A204.1 (cell line): Measurements from ENCODE around the gene PRIMA1.

Source experiments
- FAIRE-seq: peaks from 2 replicates; lab custom pipeline; 2012; peaks lifted over from hg19 to GRCh38; lab: Jason Lieb, UNC

Gene PRIMA1

GRCh38 chr14:93753647-93754046 lies 34.6 kb downstream of the PRIMA1 start:
- no peak for FAIRE-seq

GRCh38 chr14:93752980-93753561 lies 35.2 kb downstream of the PRIMA1 start:
- no peak for FAIRE-seq

- FAIRE-seq, result no peak
Observed at GRCh38 chr14:93751946-93752655, 36.2 kb downstream of the PRIMA1 start.

- no peak for FAIRE-seq
Observed at GRCh38 chr14:93749076-93749420, 39.2 kb downstream of the PRIMA1 start.

GRCh38 chr14:93748208-93749075 lies 39.8 kb downstream of the PRIMA1 start:
- FAIRE-seq, result no peak

GRCh38 chr14:93747560-93747959 lies 40.7 kb downstream of the PRIMA1 start:
- no peak for FAIRE-seq

GRCh38 chr14:93747102-93747501 lies 41.2 kb downstream of the PRIMA1 start:
- no peak for FAIRE-seq

- FAIRE-seq, result no peak
Observed at GRCh38 chr14:93745603-93746273, 42.5 kb downstream of the PRIMA1 start.

GRCh38 chr14:93744876-93745275 lies 43.4 kb downstream of the PRIMA1 start:
- FAIRE-seq, result no peak

GRCh38 chr14:93744176-93744575 lies 44.1 kb downstream of the PRIMA1 start:
- no peak for FAIRE-seq

- no peak for FAIRE-seq
Observed at GRCh38 chr14:93743270-93744060, 44.8 kb downstream of the PRIMA1 start.

GRCh38 chr14:93742761-93743160 lies 45.5 kb downstream of the PRIMA1 start:
- no peak for FAIRE-seq

GRCh38 chr14:93741556-93742230 lies 46.6 kb downstream of the PRIMA1 start:
- FAIRE-seq, result no peak

GRCh38 chr14:93737634-93738033 lies 50.7 kb downstream of the PRIMA1 start:
- FAIRE-seq, result no peak

GRCh38 chr14:93736378-93737014 lies 51.8 kb downstream of the PRIMA1 start:
- no peak for FAIRE-seq

GRCh38 chr14:93735206-93735605 lies 53.1 kb downstream of the PRIMA1 start:
- no peak for FAIRE-seq

GRCh38 chr14:93734086-93734822 lies 54.0 kb downstream of the PRIMA1 start:
- FAIRE-seq, result no peak

GRCh38 chr14:93733631-93734030 lies 54.7 kb downstream of the PRIMA1 start:
- no peak for FAIRE-seq

- no peak for FAIRE-seq
Observed at GRCh38 chr14:93733231-93733630, 55.1 kb downstream of the PRIMA1 start.

- FAIRE-seq, result no peak
Observed at GRCh38 chr14:93732524-93732923, 55.8 kb downstream of the PRIMA1 start.
